ENCODE data around the gene PACRG.

Gene PACRG

DNA sequence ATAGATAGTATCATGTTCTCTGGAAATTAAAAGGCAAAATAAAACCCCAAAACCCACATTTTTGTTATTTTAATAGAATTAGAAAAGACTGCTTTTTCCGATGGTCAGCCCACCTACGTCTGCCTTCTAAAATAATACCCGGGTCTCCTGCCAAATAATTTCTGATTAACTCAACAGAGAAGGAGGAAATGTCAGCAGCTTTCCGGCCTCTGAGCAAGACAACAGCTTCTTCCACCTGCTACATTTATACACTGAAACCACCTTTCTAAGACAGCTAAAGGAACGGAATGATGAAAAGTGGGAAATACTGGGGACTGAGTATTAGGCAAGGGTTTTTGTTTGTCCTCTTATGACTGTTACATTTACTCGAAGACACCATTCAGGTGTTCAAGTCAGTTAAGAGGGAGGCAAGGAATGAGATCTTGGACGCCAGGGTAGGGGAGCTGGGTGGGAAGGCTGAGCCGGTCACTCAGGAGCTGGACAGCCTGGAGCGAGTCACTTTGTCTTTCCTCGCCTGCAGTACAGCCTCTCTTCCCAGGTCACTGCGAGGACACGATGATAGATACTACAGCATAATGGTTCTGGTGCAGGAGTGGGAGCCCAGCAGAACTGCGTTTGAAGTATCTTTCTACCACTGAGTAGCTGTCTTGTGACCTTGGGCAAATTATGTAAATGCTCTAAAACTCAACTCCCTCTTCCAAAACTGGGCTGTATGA is 590.5 kb downstream of the PACRG start:
- Histone ChIP-seq H3K27me3 (no peaks in the 10 kb centered on the region), H3K4me3 (no peak overlapping the region), H3K27ac (no peak overlapping the region), H3K9me3 (replicated peaks in 1 of 11) (no peaks in the 10 kb centered on the region), H3K4me2 (no peak overlapping the region), H3K9ac (no peak overlapping the region), H4K20me1 (no peaks in the 10 kb centered on the region), H3K36me3 (no peaks in the 10 kb centered on the region), H3K4me1 (peaks cover 0 to 6% (median 0%) of the 10 kb centered on the region in 10 experiments; a peak in 2 of 20 replicates)
- TF ChIP-seq Cebpa-rat (IDR thresholded peaks at IDR 0.05) = no peak

DNA sequence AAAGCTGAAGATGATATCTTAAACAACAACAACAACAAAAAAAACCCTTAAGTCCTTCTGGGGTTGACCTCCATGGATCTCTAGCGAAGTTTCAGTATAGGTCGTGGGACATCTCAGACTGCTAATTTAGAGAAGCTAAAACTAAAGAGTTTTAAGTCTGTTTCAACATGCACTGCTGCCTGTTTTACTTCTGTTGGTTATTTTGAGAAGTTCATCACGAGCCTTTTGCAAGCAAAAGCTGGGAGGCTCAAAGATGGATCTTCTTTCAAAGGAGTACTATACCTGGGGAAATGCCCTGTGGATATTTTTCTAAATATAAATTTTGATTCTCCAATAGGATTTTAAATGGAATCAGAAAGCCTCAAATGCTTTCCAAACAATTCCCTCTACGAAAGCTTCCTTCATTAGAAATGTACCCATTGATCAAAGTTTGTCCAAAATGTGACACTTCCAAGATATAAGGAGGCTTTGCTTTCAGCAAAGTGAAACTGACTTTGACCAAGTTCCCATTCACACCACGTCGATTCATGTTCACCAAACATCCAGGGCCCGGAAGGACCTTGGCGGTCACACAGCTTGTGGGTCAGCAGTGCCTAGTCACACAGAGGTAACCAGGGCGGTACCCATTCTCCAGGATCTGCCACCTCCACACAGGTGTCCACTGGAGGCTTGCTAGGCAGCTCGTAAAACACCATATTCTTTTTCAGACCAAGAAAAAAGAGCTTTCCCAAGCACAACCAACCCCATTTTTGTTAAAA is 592.0 kb downstream of the PACRG start:
- Histone ChIP-seq H3K4me1 (peaks cover 0 to 10% (median 2%) of the 10 kb centered on the region in 10 experiments; a peak in 11 of 20 replicates), H3K4me2 (no peak overlapping the region), H3K9ac (no peak overlapping the region), H4K20me1 (no peaks in the 10 kb centered on the region), H3K9me3 (replicated peaks in 1 of 11) (no peaks in the 10 kb centered on the region), H3K27ac (no peak overlapping the region), H3K27me3 (no peaks in the 10 kb centered on the region), H3K4me3 (no peak overlapping the region), H3K36me3 (no peaks in the 10 kb centered on the region)
- TF ChIP-seq Cebpa-rat (IDR thresholded peaks at IDR 0.05) = no peak

DNA sequence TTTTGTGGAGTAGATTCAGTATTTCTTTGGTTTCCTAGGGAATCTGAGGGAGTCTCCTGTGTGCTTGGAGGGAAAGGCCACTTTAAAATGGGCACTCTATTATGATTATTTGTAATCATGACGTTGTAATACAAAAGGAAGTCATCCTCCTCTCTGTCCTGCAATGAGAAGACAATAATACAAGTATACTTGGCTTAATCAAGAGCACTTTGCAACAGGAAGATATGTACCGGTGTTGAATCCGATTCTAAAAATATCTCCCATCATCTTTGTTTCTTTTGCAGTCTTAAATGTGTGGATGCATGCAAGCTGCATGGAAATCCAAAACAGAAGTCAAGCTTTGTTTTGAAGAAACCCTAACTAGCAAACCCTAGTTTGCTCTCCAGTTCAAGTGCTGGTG is 592.6 kb downstream of the PACRG start:
- H3K9me3 ChIP-seq (replicated peaks in 1 of 11) = no peaks in the 10 kb centered on the region
- no peak overlapping the region for H3K9ac ChIP-seq
- H3K4me3 ChIP-seq = no peak overlapping the region
- peaks cover 0 to 16% (median 7%) of the 10 kb centered on the region in 10 experiments; a peak in 11 of 20 replicates for H3K4me1 ChIP-seq
- H4K20me1 ChIP-seq = no peaks in the 10 kb centered on the region
- H3K36me3 ChIP-seq = no peaks in the 10 kb centered on the region
- H3K27me3 ChIP-seq = no peaks in the 10 kb centered on the region; a peak in 1 of 22 replicates
- H3K27ac ChIP-seq = no peak overlapping the region
- no peak for TF ChIP-seq Cebpa-rat (IDR thresholded peaks at IDR 0.05)
- no peak overlapping the region for H3K4me2 ChIP-seq

DNA sequence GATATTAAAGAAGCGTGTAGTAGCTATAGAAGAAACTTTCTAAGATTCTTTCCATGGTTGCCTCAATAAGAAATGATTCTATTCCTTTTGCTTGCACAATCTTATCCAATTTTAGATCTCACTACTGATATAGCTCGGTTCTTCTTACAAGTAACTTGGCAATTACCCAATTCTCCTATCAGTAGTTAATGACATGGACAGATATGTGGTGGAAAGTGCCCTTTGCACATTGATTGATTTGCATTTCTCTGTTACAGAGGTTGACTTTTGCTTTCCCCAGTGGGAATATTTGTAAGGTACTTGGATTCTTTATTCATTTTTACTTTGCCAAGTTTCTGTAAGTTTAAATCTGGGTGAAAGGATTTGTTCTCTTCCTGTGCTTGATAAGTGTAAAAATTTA is 593.0 kb downstream of the PACRG start:
- H3K4me3 ChIP-seq = no peak overlapping the region
- peaks cover 0 to 16% (median 7%) of the 10 kb centered on the region in 10 experiments; a peak in 11 of 20 replicates for H3K4me1 ChIP-seq
- no peak for TF ChIP-seq Cebpa-rat (IDR thresholded peaks at IDR 0.05)
- H3K27ac ChIP-seq = no peak overlapping the region
- H3K9ac ChIP-seq = no peak overlapping the region
- no peaks in the 10 kb centered on the region for H3K36me3 ChIP-seq
- H4K20me1 ChIP-seq = no peaks in the 10 kb centered on the region
- no peak overlapping the region for H3K4me2 ChIP-seq
- no peaks in the 10 kb centered on the region for H3K9me3 ChIP-seq (replicated peaks in 1 of 11)
- no peaks in the 10 kb centered on the region; a peak in 1 of 22 replicates for H3K27me3 ChIP-seq

DNA sequence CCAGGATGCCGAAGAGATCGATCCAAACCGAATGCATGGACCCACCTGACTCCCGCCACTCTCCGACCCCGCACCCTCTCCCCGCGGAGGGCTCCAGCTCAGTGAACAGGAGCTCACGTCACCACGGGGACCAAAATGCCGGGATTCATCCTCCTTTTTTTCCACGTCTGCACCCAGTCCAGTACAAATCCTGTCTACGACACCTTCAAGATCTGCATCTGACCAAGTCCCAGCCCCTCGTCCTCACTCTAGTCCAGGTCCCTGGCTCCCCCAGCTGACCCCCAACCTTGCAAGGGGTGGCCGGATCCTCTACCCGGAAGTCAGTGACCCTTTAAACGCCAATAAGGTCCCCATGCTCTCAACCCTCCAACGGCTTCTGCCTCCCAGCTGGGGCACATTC is 593.9 kb downstream of the PACRG start:
- no peak for TF ChIP-seq Cebpa-rat (IDR thresholded peaks at IDR 0.05)
- Histone ChIP-seq H4K20me1 (no peaks in the 10 kb centered on the region), H3K27me3 (no peaks in the 10 kb centered on the region; a peak in 1 of 22 replicates), H3K9me3 (replicated peaks in 1 of 11) (no peaks in the 10 kb centered on the region), H3K27ac (no peak overlapping the region), H3K9ac (no peak overlapping the region), H3K4me2 (no peak overlapping the region), H3K4me1 (peaks cover 0 to 16% (median 7%) of the 10 kb centered on the region in 10 experiments; a peak in 11 of 20 replicates), H3K36me3 (no peaks in the 10 kb centered on the region), H3K4me3 (no peak overlapping the region)

DNA sequence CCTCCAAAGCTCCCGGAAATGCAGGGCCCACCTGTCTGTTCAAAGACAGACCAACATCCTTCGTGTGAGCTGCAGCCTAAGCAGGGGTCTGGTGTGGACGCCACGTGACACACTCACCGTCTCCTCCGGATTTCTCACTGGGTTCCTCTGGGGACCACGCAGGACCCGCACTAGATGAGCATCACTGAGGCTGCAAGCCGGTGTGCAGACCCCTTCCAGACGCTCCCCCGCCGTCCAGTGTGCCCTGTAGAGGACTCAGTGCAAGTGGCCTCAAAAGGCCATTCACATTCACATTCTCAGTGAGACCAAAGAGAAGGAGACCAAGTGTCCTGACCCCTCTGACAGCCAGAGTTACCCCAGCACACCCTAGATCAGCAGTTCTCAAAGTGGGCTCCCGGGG is 595.5 kb downstream of the PACRG start:
- Histone ChIP-seq H3K4me1 (peaks cover 0 to 16% (median 7%) of the 10 kb centered on the region in 10 experiments; a peak in 11 of 20 replicates), H3K4me3 (no peak overlapping the region), H3K9ac (no peak overlapping the region), H3K36me3 (no peaks in the 10 kb centered on the region), H3K9me3 (replicated peaks in 1 of 11) (peaks cover 0 to 7% (median 4%) of the 10 kb centered on the region in 11 experiments; a peak in 5 of 22 replicates), H3K27ac (no peak overlapping the region), H4K20me1 (no peaks in the 10 kb centered on the region), H3K4me2 (no peak overlapping the region), H3K27me3 (no peaks in the 10 kb centered on the region; a peak in 1 of 22 replicates)
- TF ChIP-seq Cebpa-rat (IDR thresholded peaks at IDR 0.05) = no peak

DNA sequence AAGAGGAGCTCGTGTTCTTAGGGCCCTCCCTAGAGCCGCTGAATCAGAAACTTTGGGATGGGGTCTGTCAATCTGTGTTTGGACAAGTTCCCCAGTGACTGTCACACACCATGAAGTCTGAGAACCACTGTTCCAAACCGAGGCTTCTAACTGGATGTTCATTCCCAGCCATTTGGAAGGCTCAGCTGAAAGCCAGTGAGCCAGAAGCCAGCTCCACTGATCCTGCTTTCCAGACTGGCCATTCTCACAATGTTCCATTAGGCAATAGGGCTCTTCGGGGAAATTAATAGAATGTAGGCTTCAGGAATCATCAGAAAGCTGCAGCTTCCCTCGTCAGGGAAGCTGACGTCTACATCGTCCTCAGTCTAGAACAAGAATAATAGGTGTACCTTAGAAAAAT is 595.9 kb downstream of the PACRG start:
- Histone ChIP-seq H3K27ac (no peak overlapping the region), H3K4me1 (peaks cover 0 to 16% (median 7%) of the 10 kb centered on the region in 10 experiments; a peak in 11 of 20 replicates), H3K9me3 (replicated peaks in 1 of 11) (peaks cover 0 to 7% (median 4%) of the 10 kb centered on the region in 11 experiments; a peak in 5 of 22 replicates), H4K20me1 (no peaks in the 10 kb centered on the region), H3K4me3 (no peak overlapping the region), H3K9ac (no peak overlapping the region), H3K27me3 (no peaks in the 10 kb centered on the region; a peak in 1 of 22 replicates), H3K4me2 (no peak overlapping the region), H3K36me3 (no peaks in the 10 kb centered on the region)
- TF ChIP-seq Cebpa-rat (IDR thresholded peaks at IDR 0.05) = no peak

DNA sequence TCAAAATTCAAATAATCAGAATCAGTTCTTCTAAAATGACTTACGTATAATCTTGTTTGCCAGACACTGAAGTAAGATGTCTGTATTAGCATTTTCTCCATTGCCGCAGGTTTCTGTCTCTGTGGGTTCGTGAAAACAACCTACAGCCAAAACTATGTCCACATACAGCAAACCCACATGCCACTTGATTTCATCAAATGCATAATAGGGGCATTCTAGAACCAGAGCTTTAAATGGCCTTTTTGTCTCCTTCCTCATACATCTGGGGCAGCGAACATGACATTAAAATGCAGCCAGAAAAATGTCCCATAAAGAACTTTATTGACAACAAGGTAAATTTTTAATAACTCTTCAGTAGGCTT is 596.5 kb downstream of the PACRG start:
- TF ChIP-seq Cebpa-rat (IDR thresholded peaks at IDR 0.05) = no peak
- 0 out of 22 replicates have a peak overlapping the region, but pooled peaks of 1 of the 11 experiments have one; percentile 54 for H3K4me2 ChIP-seq
- peaks cover 0 to 16% (median 7%) of the 10 kb centered on the region in 10 experiments; a peak in 11 of 20 replicates for H3K4me1 ChIP-seq
- no peak overlapping the region for H3K27ac ChIP-seq
- no peaks in the 10 kb centered on the region for H3K36me3 ChIP-seq
- H3K27me3 ChIP-seq = no peaks in the 10 kb centered on the region; a peak in 1 of 22 replicates
- H3K9me3 ChIP-seq (replicated peaks in 1 of 11) = peaks cover 0 to 7% (median 4%) of the 10 kb centered on the region in 11 experiments; a peak in 5 of 22 replicates
- H3K4me3 ChIP-seq = no peak overlapping the region
- no peaks in the 10 kb centered on the region for H4K20me1 ChIP-seq
- H3K9ac ChIP-seq = no peak overlapping the region

DNA sequence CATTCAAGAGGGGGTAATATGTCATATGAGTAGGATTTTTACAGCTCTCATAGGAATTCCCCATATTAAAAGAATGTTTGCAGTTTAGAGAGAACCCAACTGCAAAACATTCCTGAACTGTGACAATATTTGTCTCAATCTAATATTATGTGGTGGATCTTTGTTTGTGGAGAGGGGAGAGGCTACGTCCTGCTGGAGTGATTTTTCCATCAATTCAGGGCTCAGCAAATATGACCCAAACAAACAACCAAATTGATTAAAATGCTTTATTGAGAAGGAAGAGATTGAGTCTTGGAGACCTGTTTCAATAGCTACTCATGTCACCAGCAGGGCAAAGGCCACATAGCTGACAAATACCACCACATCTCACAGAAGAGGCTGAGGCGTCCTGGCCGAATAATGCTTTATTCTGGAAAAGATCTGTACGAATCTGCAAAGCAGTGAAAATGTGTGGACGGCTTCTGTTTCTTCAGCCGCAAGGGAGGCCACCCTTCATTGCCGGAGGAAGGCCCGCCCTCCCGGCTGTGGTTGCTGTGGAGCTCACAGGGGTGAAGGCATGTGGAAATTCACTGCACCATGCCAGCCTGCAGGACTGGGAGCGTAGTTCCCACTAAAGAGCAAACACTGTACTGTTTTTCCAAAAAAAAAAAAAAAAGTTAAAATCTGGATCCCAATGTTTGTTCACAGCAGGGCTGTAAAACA is 597.1 kb downstream of the PACRG start:
- TF ChIP-seq Cebpa-rat (IDR thresholded peaks at IDR 0.05) = no peak

More for the DNA sequence above, 597.1 kb downstream of the PACRG start:
- Histone ChIP-seq H4K20me1 (no peaks in the 10 kb centered on the region), H3K27ac (no peak overlapping the region), H3K9ac (peak overlapping the region in 1 of 11 experiments; percentile 38; a peak in 1 of 22 replicates), H3K4me1 (peaks cover 0 to 16% (median 7%) of the 10 kb centered on the region in 10 experiments; a peak in 11 of 20 replicates), H3K27me3 (no peaks in the 10 kb centered on the region; a peak in 1 of 22 replicates), H3K4me3 (no peak overlapping the region), H3K36me3 (no peaks in the 10 kb centered on the region), H3K9me3 (replicated peaks in 1 of 11) (peaks cover 0 to 7% (median 4%) of the 10 kb centered on the region in 11 experiments; a peak in 5 of 22 replicates), H3K4me2 (peak overlapping the region in 10 of 11 experiments; percentile 0 to 67 (median 24); a peak in 13 of 22 replicates)

All from BLaER1 treated with 17β-estradiol and CSF1 and Interleukin-3, amounts not matched to agents 10 nM and 100 nM (cell line).